Activated T-cell treated with anti-CD3 and anti-CD28 coated beads for 1 hour (primary cell): Measurements from ENCODE around the gene S1PR1.
"Not testable (repeated sequence)": the region's sequence is repeated elsewhere in the genome, so short reads cannot be mapped to it uniquely, and the experiment has no call there.

ENCODE experiments used
- DNase-seq: peaks from one replicate; pipeline ENCODE4 v3.0.0-alpha.2; 2020; ENCODE audit warnings: low read depth

The S1PR1 gene

GRCh38 chr1:101219924-101220870, 16.6 kb upstream of the S1PR1 start:
- no peak for DNase-seq

GRCh38 chr1:101220906-101221305, 15.9 kb upstream of the S1PR1 start:
- DNase-seq = no peak

- DNase-seq = no peak
Observed at GRCh38 chr1:101221945-101222429, 14.8 kb upstream of the S1PR1 start.

GRCh38 chr1:101227837-101228236, 9.0 kb upstream of the S1PR1 start:
- DNase-seq = no peak

- DNase-seq = no peak
Observed at GRCh38 chr1:101228424-101229134, 8.2 kb upstream of the S1PR1 start.

GRCh38 chr1:101232182-101232581, 4.6 kb upstream of the S1PR1 start:
- DNase-seq = not testable (repeated sequence)

- DNase-seq = no peak
Observed at GRCh38 chr1:101233495-101233894, 3.3 kb upstream of the S1PR1 start.

GRCh38 chr1:101235216-101235695, 1.6 kb upstream of the S1PR1 start:
- DNase-seq = no peak

GRCh38 chr1:101235696-101236515, 913 bp upstream of the S1PR1 start:
- peak; percentile 42 for DNase-seq

GRCh38 chr1:101237229-101237837, 514 bp downstream of the S1PR1 start:
- no peak for DNase-seq

GRCh38 chr1:101238031-101238628, 1.3 kb downstream of the S1PR1 start:
- DNase-seq = peak; percentile 39

- DNase-seq = peak; percentile 87
Observed at GRCh38 chr1:101238681-101239094, 1.9 kb downstream of the S1PR1 start.

GRCh38 chr1:101239095-101240040, 2.5 kb downstream of the S1PR1 start:
- DNase-seq = peak; percentile 29

- DNase-seq = no peak
Observed at GRCh38 chr1:101240041-101240430, 3.2 kb downstream of the S1PR1 start.

GRCh38 chr1:101241485-101242225, 4.8 kb downstream of the S1PR1 start:
- no peak for DNase-seq

- DNase-seq = no peak
Observed at GRCh38 chr1:101242324-101243050, 5.7 kb downstream of the S1PR1 start.

GRCh38 chr1:101243751-101244150, 6.9 kb downstream of the S1PR1 start:
- no peak for DNase-seq

GRCh38 chr1:101244842-101245241, 8.0 kb downstream of the S1PR1 start:
- no peak for DNase-seq
